ENCODE data around the gene MRPS18B. TPM values are rescaled to one million over a fixed set of nuclear protein-coding genes. Genes with fewer than 3 reads are reported as not detected.

Gene MRPS18B
- total RNA-seq, 6 donors from 2014 or later: 23.0 to 62.5 (median 45.7) TPM

GRCh38 chr6:30578051-30578450 lies 39.6 kb upstream of the MRPS18B start:
- 93 to 99% methylated on average over 8 of the region's 8 CpGs for WGBS, 2 donors
- no peaks in the 10 kb centered on the region for H3K9me3 ChIP-seq
- ATAC-seq (ENCODE audit: low FRiP score in 2 of 2) (no peak), DNase-seq (no peak)
- H3K36me3 ChIP-seq: peaks cover 41 to 68% (median 57%) of the 10 kb centered on the region in 4 donors
- no peak overlapping the region for H3K4me3 ChIP-seq
- TF ChIP-seq EP300 (IDR thresholded peaks at IDR 0.05) (no peak), POLR2A (IDR thresholded peaks at IDR 0.05) (no peak), POLR2AphosphoS5 (IDR thresholded peaks at IDR 0.05) (no peak)
- TF ChIP-seq, protein P1, sequence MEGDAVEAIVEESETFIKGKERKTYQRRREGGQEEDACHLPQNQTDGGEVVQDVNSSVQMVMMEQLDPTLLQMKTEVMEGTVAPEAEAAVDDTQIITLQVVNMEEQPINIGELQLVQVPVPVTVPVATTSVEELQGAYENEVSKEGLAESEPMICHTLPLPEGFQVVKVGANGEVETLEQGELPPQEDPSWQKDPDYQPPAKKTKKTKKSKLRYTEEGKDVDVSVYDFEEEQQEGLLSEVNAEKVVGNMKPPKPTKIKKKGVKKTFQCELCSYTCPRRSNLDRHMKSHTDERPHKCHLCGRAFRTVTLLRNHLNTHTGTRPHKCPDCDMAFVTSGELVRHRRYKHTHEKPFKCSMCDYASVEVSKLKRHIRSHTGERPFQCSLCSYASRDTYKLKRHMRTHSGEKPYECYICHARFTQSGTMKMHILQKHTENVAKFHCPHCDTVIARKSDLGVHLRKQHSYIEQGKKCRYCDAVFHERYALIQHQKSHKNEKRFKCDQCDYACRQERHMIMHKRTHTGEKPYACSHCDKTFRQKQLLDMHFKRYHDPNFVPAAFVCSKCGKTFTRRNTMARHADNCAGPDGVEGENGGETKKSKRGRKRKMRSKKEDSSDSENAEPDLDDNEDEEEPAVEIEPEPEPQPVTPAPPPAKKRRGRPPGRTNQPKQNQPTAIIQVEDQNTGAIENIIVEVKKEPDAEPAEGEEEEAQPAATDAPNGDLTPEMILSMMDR (IDR thresholded peaks at IDR 0.05): no peak
- H3K4me1 ChIP-seq: peaks cover 10 to 17% (median 14%) of the 10 kb centered on the region in 4 donors
- H3K27me3 ChIP-seq: no peaks in the 10 kb centered on the region
- H3K27ac ChIP-seq: no peak overlapping the region

- TF ChIP-seq POLR2A (IDR thresholded peaks at IDR 0.05) (no peak), EP300 (IDR thresholded peaks at IDR 0.05) (no peak)
- TF ChIP-seq, protein P1 (IDR thresholded peaks at IDR 0.05): no peak
- Histone ChIP-seq H3K4me3 (no peak overlapping the region), H3K27ac (no peak overlapping the region), H3K4me1 (no peaks in the 10 kb centered on the region), H3K9me3 (no peaks in the 10 kb centered on the region), H3K36me3 (peaks cover 74 to 100% (median 94%) of the 10 kb centered on the region in 4 donors), H3K27me3 (no peaks in the 10 kb centered on the region)
- ATAC-seq (ENCODE audit: low FRiP score in 2 of 2): no peak
- WGBS, 2 donors: 83 to 85% methylated on average over 5 of the region's 5 CpGs
- no peak for DNase-seq
Observed at GRCh38 chr6:30583921-30584320, 33.7 kb upstream of the MRPS18B start.

DNA sequence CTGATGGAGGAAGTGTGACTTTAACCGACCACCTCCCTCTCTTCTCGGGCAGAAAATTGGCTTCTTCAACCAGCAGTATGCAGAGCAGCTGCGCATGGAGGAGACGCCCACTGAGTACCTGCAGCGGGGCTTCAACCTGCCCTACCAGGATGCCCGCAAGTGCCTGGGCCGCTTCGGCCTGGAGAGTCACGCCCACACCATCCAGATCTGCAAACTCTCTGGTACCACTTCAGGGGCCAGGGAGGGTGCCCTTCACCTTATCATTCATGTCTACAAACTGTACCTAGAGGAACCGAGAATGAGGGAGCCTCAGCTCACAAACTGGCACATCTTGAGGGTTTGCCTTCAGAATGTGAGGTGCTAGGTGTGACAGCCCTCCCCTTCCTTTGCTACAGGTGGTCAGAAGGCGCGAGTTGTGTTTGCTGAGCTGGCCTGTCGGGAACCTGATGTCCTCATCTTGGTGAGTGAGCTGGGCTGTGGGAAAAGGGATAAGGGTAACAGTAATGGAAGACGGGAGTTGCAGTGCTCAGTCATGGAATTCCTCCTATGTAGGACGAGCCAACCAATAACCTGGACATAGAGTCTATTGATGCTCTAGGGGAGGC lies 27.8 kb upstream of the MRPS18B start:
- ATAC-seq (ENCODE audit: low FRiP score in 2 of 2) (no peak), DNase-seq (peak in 1 of 2 donors; percentile 55)
- Histone ChIP-seq H3K4me3 (no peak overlapping the region), H3K4me1 (peaks cover 0 to 33% (median 16%) of the 10 kb centered on the region in 4 donors), H3K27me3 (no peaks in the 10 kb centered on the region), H3K9me3 (no peaks in the 10 kb centered on the region), H3K36me3 (peaks cover 33 to 93% (median 70%) of the 10 kb centered on the region in 4 donors), H3K27ac (peak overlapping the region; percentile 39 to 73 (median 66))
- 78 to 85% methylated on average over 9 to 15 of the region's 15 CpGs for whole genome bisulfite sequencing, 2 donors
- TF ChIP-seq POLR2AphosphoS5 (IDR thresholded peaks at IDR 0.05): no peak
- TF ChIP-seq, protein P1 (IDR thresholded peaks at IDR 0.05): no peak
- TF ChIP-seq POLR2A (IDR thresholded peaks at IDR 0.05): no peak
- TF ChIP-seq EP300 (IDR thresholded peaks at IDR 0.05): no peak

DNA sequence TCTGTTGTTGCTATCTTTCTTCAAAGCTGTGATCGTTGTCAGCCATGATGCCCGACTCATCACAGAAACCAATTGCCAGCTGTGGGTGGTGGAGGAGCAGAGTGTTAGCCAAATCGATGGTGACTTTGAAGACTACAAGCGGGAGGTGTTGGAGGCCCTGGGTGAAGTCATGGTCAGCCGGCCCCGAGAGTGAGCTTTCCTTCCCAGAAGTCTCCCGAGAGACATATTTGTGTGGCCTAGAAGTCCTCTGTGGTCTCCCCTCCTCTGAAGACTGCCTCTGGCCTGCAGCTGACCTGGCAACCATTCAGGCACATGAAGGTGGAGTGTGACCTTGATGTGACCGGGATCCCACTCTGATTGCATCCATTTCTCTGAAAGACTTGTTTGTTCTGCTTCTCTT lies 27.1 kb upstream of the MRPS18B start:
- peak in 1 of 2 donors; percentile 32 for ATAC-seq (ENCODE audit: low FRiP score in 2 of 2)
- peaks cover 0 to 33% (median 16%) of the 10 kb centered on the region in 4 donors for H3K4me1 ChIP-seq
- no peaks in the 10 kb centered on the region for H3K27me3 ChIP-seq
- H3K27ac ChIP-seq: peak overlapping the region; percentile 39 to 73 (median 66)
- H3K36me3 ChIP-seq: peaks cover 26 to 92% (median 63%) of the 10 kb centered on the region in 4 donors
- WGBS, 2 donors: 77 to 89% methylated on average over 5 to 8 of the region's 8 CpGs
- TF ChIP-seq POLR2AphosphoS5 (IDR thresholded peaks at IDR 0.05) (no peak), POLR2A (IDR thresholded peaks at IDR 0.05) (no peak), EP300 (IDR thresholded peaks at IDR 0.05) (no peak)
- TF ChIP-seq, protein P1 (IDR thresholded peaks at IDR 0.05): no peak
- no peak for DNase-seq
- H3K4me3 ChIP-seq: no peak overlapping the region
- H3K9me3 ChIP-seq: no peaks in the 10 kb centered on the region

- no peaks in the 10 kb centered on the region for H3K9me3 ChIP-seq
- WGBS, 2 donors: 39 to 44% methylated on average over 1 of the region's 1 CpG
- TF ChIP-seq EP300 (IDR thresholded peaks at IDR 0.05) (no peak), POLR2AphosphoS5 (IDR thresholded peaks at IDR 0.05) (no peak), POLR2A (IDR thresholded peaks at IDR 0.05) (no peak)
- TF ChIP-seq, protein P1 (IDR thresholded peaks at IDR 0.05): no peak
- no peaks in the 10 kb centered on the region for H3K27me3 ChIP-seq
- DNase-seq: peak in 1 of 2 donors; percentile 68
- peak overlapping the region; percentile 39 to 73 (median 66) for H3K27ac ChIP-seq
- peaks cover 0 to 33% (median 16%) of the 10 kb centered on the region in 4 donors for H3K4me1 ChIP-seq
- ATAC-seq (ENCODE audit: low FRiP score in 2 of 2): peak; percentile 61 to 79
- H3K36me3 ChIP-seq: peaks cover 21 to 88% (median 58%) of the 10 kb centered on the region in 4 donors
- H3K4me3 ChIP-seq: no peak overlapping the region
Observed at GRCh38 chr6:30591008-30591407, 26.6 kb upstream of the MRPS18B start.

All from upper lobe of left lung (tissue), 6 donors.